NCI-H2029 treated with DMSO at 0.1 percent for 48 hours (cell line): Measurements from ENCODE around the gene HIP1R.
"Not testable (repeated sequence)": the region's sequence is repeated elsewhere in the genome, so short reads cannot be mapped to it uniquely, and the experiment has no call there.

Experiments used
- DNase-seq: peaks from one replicate; lab custom pipeline; 2025; lab: John Stamatoyannopoulos, UW

HIP1R gene

GRCh38 chr12:122873540-122873939 lies 38.3 kb downstream of the HIP1R start:
- no peak for DNase-seq

GRCh38 chr12:122874081-122874480 lies 38.8 kb downstream of the HIP1R start:
- no peak for DNase-seq

- DNase-seq: no peak
Measured at GRCh38 chr12:122875590-122876220, 40.4 kb downstream of the HIP1R start.

GRCh38 chr12:122876281-122876680 lies 41.0 kb downstream of the HIP1R start:
- DNase-seq: not testable (repeated sequence)

- no peak for DNase-seq
Measured at GRCh38 chr12:122876731-122877130, 41.5 kb downstream of the HIP1R start.

- no peak for DNase-seq
Measured at GRCh38 chr12:122878780-122879612, 43.7 kb downstream of the HIP1R start.

DNA sequence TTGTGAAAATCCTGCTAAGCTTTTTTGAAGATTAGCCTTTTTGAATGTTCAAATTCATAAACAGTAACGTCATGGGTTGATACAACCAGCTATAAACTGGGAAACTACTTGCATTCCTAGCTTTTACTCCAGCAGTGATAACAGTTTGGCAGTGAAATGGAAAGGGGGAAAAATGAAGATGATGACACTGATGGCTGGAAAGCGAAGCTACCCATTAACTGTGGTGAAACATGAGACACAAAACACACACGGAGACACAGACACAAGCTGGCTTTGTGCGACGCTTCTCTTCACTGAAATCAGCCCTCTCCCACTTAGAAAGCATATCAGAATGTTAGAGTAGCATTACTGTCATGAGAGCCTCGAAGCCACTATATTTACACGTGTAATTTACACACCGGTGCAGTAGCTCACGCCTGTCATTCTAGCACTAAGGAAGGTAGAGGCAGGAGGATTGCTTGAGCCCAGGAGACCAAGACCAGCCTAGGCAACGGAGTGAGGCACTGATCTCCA lies 45.0 kb downstream of the HIP1R start:
- DNase-seq: peak; percentile 30

DNA sequence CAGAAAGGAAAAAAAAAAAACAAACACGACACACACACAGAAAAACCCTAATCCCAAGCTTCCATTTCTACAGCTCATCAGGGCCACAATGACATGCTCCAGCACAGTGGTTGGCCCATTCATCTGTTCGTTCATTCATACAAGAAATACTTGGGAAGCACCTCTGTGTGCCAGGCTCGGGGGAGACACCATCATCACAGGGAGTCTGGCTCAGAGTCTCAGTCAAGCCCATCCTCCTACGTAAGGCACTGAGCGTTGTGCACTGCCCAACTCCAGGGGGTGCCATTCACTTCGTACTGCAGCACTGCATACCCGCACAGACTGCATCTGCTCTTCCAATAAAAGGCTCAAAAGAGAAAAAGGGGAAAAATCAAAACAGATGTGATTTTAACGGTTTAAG lies 45.4 kb downstream of the HIP1R start:
- peak; percentile 11 for DNase-seq

DNA sequence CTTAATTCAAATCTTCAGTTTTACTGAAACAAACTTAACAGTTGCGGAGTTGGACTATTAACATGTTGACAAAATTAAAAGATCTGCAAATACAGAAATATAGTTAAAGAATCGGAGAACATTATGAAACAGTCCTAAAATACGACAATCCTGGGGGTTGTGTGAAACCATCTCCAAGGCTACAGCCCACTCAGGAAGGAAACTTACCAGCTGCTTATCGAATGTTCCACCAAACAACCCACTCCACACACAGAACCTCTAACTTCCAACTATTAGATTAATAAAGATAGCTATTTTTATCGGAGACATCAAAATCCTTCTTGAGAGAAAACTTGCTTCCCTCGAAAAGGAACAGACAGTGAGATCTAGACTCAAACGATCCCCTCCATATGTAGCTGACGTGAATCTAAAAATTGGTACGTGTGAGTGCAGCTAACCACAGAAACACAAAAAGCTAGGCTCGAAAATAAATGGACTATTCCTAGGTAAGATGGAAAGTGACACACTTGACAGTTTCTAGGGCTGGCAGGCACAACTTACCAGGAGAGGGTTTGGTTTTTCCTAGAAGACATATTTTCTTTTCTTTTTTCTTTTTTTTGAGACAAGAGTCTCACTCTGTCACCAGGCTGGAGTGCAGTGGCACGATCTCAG lies 47.8 kb downstream of the HIP1R start:
- no peak for DNase-seq

DNA sequence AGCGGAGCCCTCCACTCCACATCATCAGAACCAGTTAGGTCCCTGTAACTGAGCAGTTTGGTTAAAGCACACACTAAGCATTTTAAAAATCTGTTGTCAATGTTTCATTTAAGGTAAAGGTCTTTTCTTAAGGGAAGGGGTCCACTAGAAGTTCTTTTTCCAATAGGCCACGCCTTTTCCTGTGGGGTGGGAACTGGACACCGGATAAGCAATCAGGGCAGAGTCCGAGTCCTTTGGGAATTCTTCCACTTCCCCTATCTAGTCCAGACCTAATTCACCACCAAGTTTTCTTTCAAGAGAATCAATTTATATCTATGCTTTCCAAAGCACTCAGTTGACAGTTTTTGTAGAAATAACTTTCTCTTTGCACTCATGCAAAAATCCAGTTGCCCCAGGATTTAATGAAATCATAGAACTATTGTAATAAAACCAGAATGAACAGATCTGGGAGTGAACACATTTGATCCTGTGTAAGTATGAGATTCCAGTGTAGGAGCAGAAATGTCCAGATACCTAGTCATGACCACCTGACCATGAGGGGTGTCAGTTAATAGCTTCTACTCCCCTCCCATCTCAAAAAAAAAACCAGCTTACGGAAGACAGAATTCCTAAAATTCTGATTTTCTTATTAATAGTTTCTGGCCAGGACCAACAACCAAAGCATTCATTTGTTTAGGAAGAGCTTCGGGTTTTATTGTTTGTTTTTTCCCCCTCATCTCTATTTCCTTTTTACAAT lies 49.0 kb downstream of the HIP1R start:
- no peak for DNase-seq

DNA sequence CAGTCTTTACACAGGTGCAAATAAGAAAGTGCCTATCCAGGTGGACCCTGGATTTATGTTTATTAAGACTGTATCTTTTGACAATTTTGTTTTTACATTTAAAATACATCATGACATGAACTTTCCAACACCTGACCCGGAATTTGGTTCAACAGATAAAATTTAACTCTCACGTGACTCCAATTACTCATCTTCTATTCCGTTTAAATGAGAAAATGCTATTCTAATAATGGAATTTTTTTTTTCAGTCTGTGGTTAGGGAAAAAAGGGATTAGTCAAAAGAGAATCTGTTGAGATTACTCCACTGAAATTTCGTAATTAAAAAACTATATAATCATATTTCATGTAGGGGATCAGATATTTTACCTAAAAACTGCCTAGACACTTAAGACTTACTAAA lies 49.6 kb downstream of the HIP1R start:
- no peak for DNase-seq

- DNase-seq: no peak
Measured at GRCh38 chr12:122886161-122886560, 50.9 kb downstream of the HIP1R start.

GRCh38 chr12:122886851-122887818 lies 51.9 kb downstream of the HIP1R start:
- DNase-seq: no peak

DNA sequence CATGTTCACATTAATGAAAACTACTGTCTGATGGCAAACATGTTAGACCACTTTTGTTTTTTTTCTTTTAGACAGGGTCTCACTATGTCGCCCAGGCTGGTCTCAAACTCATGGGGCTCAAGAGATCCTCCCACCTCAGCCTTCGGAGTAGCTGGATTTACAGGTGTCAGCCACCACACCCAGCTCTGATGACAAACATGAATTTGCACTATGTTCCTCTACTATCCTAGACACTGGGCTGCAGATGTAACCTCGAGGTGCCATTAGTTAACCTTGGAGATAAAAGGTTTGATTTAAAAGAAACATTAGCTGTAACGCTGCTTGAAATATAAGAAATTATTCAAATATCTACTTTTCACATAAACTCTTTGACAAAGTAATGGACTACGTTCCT lies 52.6 kb downstream of the HIP1R start:
- no peak for DNase-seq

GRCh38 chr12:122888232-122888752 lies 53.0 kb downstream of the HIP1R start:
- peak; percentile 90 for DNase-seq

- DNase-seq: no peak
Measured at GRCh38 chr12:122889761-122890520, 54.7 kb downstream of the HIP1R start.

DNA sequence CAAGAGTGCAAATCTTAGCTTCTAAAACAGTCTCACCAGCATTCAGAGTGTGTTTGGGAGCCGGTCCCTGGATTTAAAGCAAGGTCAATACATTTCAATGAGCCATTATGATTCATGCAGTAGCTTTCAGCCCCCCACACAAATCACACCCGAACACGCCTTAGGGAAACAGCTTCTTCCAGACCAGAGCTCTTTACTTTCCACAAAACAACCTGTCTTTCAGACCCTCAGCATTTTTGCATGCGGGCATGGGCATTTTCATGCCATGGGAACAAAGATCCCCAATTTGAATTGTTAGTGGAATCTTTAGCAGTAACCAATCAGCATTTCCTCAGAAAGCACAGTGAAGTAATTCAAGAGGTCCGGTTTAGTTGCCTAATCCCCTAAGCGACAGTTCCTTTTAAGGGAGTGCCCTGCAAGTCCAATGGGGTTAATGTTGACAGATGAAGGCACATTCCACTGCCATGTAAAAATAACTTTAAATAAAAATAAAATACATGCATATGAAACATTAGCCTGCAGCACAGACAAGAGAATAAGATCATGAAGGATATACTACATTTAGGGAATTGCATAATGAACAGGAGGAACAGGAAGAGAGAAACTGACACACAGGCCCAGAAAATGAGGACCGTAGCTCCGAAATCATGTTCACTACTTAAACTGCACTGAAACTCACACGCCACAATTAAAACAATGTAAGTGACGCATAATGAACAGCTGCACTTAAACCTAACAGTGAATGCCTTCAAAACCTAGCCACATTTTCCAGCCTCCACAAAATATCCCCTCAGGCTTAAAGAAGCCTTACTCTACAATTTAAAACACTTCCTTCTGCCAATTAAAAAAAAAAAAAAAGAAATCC lies 56.6 kb downstream of the HIP1R start:
- no peak for DNase-seq

DNA sequence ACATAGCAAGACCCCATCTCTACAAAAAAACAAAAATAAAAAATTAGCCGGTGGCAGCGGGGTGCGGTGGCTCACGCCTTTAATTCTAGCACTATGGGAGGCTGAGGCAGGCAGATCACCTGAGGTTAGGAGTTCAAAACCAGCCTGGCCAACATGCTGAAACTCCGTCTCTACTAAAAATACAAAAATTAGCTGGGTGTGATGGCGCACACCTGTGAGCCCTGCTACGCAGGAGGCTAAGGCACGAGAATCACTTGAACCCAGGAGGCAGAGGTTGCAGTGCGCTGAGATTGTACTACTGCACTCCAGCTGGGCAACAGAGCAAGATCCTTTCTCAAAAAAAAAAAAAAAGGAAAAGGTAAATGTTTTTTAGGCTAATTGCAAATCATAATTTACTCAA lies 57.5 kb downstream of the HIP1R start:
- not testable (repeated sequence) for DNase-seq
